HepG2 (cell line): ENCODE measurements around the gene SLC44A4. TPM values are rescaled to one million over a fixed set of nuclear protein-coding genes. Genes with fewer than 3 reads are reported as not detected.

Source experiments
- ESRRA ChIP-seq: sonication (generic); formaldehyde crosslinking; IDR thresholded peaks from 2 replicates; pipeline ENCODE4 v1.5.1; 2020; ENCODE audit warnings: mild to moderate bottlenecking, low read depth, missing genetic modification reagents
- EZH2 ChIP-seq: conservative IDR thresholded peaks from 2 replicates; pipeline ENCODE4 v1.6.1; 2012; ENCODE audit warnings: mild to moderate bottlenecking, low read depth, low read length, moderate library complexity
- GTF2F1 ChIP-seq: fragments of 150-350 bp; IDR thresholded peaks from 2 replicates; pipeline ENCODE4 v1.6.1; 2014; ENCODE audit warnings: low read length
- HBP1 ChIP-seq: IDR thresholded peaks from 2 replicates; pipeline ENCODE4 v1.6.1; 2016; ENCODE audit warnings: low read depth, control low read depth
- KLF11 ChIP-seq: IDR thresholded peaks from 2 replicates; pipeline ENCODE4 v1.6.1; 2016; ENCODE audit warnings: missing compliant biosample characterization
- NFE2 ChIP-seq: sonication (generic); formaldehyde crosslinking; IDR thresholded peaks from 2 replicates; pipeline ENCODE4 v1.4.0; 2020; ENCODE audit warnings: missing genetic modification reagents
- NFKBIZ ChIP-seq: IDR thresholded peaks from 2 replicates; pipeline ENCODE4 v1.6.1; 2018; ENCODE audit warnings: missing genetic modification reagents, missing compliant biosample characterization
- NR2F1 ChIP-seq, 2 experiments: fragments of 450-650 bp in 1 of 2; formaldehyde crosslinking in 1 of 2; IDR thresholded peaks; 2 replicates each; pipeline versions ENCODE4 v1.5.0 to v1.6.1; 2016 to 2020; ENCODE audit warnings: mild to moderate bottlenecking in 1 of 2, missing compliant biosample characterization in 1 of 2, missing genetic modification reagents in 1 of 2, moderate library complexity in 1 of 2
- PATZ1 ChIP-seq: sonication (generic); formaldehyde crosslinking; IDR thresholded peaks from 2 replicates; pipeline ENCODE4 v1.4.0; 2020; ENCODE audit warnings: missing genetic modification reagents
- RFX3 ChIP-seq: IDR thresholded peaks from 2 replicates; pipeline ENCODE4 v1.6.1; 2016; ENCODE audit warnings: missing biosample characterization, missing genetic modification reagents
- SAP130 ChIP-seq: IDR thresholded peaks from 2 replicates; pipeline ENCODE4 v1.6.1; 2016; ENCODE audit warnings: low read depth
- TFE3 ChIP-seq: IDR thresholded peaks from 2 replicates; pipeline ENCODE4 v1.6.1; 2016
- THAP8 ChIP-seq: sonication (generic); formaldehyde crosslinking; IDR thresholded peaks from 2 replicates; pipeline ENCODE4 v1.5.1; 2020; ENCODE audit warnings: missing genetic modification reagents, mild to moderate bottlenecking, borderline replicate concordance
- YY1 ChIP-seq: IDR thresholded peaks from 2 replicates; pipeline ENCODE4 v1.6.1; 2011; ENCODE audit warnings: low read length, low read depth, moderate library complexity, mild to moderate bottlenecking; ENCODE audit not compliant: insufficient read depth, insufficient replicate concordance
- ZBTB8A ChIP-seq: sonication (generic); formaldehyde crosslinking; IDR thresholded peaks from 2 replicates; pipeline ENCODE4 v1.4.0; 2020; ENCODE audit warnings: mild to moderate bottlenecking, low read depth, missing genetic modification reagents, borderline replicate concordance
- ZNF33A ChIP-seq: sonication (generic); formaldehyde crosslinking; IDR thresholded peaks from 2 replicates; pipeline ENCODE4 v1.5.1; 2020; ENCODE audit warnings: missing genetic modification reagents, mild to moderate bottlenecking, moderate library complexity, borderline replicate concordance
- ZNF33B ChIP-seq: sonication (generic); formaldehyde crosslinking; IDR thresholded peaks from 2 replicates; pipeline ENCODE4 v1.5.1; 2020; ENCODE audit warnings: mild to moderate bottlenecking, missing genetic modification reagents
- ZNF513 ChIP-seq: sonication (generic); formaldehyde crosslinking; conservative IDR thresholded peaks from 2 replicates; pipeline ENCODE4 v1.5.0; 2020; ENCODE audit warnings: missing genetic modification reagents
- ZNF549 ChIP-seq: sonication (generic); formaldehyde crosslinking; IDR thresholded peaks from 2 replicates; pipeline ENCODE4 v1.5.0; 2020; ENCODE audit warnings: missing genetic modification reagents
- ZNF570 ChIP-seq: sonication (generic); formaldehyde crosslinking; IDR thresholded peaks from 2 replicates; pipeline ENCODE4 v1.4.0; 2020; ENCODE audit warnings: mild to moderate bottlenecking, missing genetic modification reagents, borderline replicate concordance
- ZNF577 ChIP-seq: sonication (generic); formaldehyde crosslinking; IDR thresholded peaks from 2 replicates; pipeline ENCODE4 v1.4.0; 2020; ENCODE audit warnings: mild to moderate bottlenecking, low read depth, missing genetic modification reagents, borderline replicate concordance
- ZNF598 ChIP-seq: sonication (generic); formaldehyde crosslinking; IDR thresholded peaks from 2 replicates; pipeline ENCODE4 v1.5.1; 2020; ENCODE audit warnings: mild to moderate bottlenecking, missing genetic modification reagents, borderline replicate concordance
- ZNF616 ChIP-seq: sonication (generic); formaldehyde crosslinking; IDR thresholded peaks from 2 replicates; pipeline ENCODE4 v1.5.0; 2020; ENCODE audit warnings: low read depth, mild to moderate bottlenecking, missing genetic modification reagents
- ZNF674 ChIP-seq: sonication (generic); formaldehyde crosslinking; IDR thresholded peaks from 2 replicates; pipeline ENCODE4 v1.5.0; 2020; ENCODE audit warnings: low read depth, mild to moderate bottlenecking, missing genetic modification reagents
- ZSCAN30 ChIP-seq: sonication (generic); formaldehyde crosslinking; IDR thresholded peaks from 2 replicates; pipeline ENCODE4 v1.5.0; 2020; ENCODE audit warnings: mild to moderate bottlenecking, missing genetic modification reagents
- polyA plus RNA-seq, 8 experiments: library from polyadenylated mRNA; depleted of rRNA in 3 of 8; stranded (reverse) in 7 of 8; unstranded in 1 of 8; fragments of >200 nt; fragmentation: Illumina TruSeq in 4 of 8; extraction: Trizol in 4 of 8; gene quantifications; 2 replicates each; pipeline versions ENCODE4 v1.2.1 to v1.2.3, GENCODE V29; 2011 to 2016; ENCODE audit warnings: low read depth in 4 of 8, missing spikeins in 1 of 8, mixed read lengths in 1 of 8; ENCODE audit not compliant: insufficient read depth in 1 of 8
- total RNA-seq, 5 experiments: library from RNA; depleted of rRNA; stranded (reverse); fragments of >200 nt; fragmentation: Illumina TruSeq; extraction: Trizol; gene quantifications; 2 replicates each; pipeline ENCODE4 v1.2.3, GENCODE V29; 2016; ENCODE audit warnings: low read depth in 1 of 5

The SLC44A4 gene
- total and polyA plus RNA-seq, 2 of the 13 experiments (the other 11 are each of a cell fraction or from before 2014, with no cell fraction given) = 3.5 to 5.9 TPM

- TF ChIP-seq ZNF616 (CRISPR knock-in tag) = no peak
- TF ChIP-seq ZNF570 = no peak
- TF ChIP-seq NR2F1 (CRISPR knock-in tag; IDR thresholded peaks at IDR 0.05) = peak in 1 of 2 experiments; percentile 28; a peak in 1 of 4 replicates
- peak; percentile 83 for TF ChIP-seq SAP130
- no peak for TF ChIP-seq ZNF577 (CRISPR knock-in tag)
- peak; percentile 42; the same call in 1 of the 2 replicates for TF ChIP-seq HBP1
- TF ChIP-seq ESRRA = no peak
- no peak for TF ChIP-seq ZSCAN30 (CRISPR knock-in tag)
- TF ChIP-seq ZBTB8A (CRISPR knock-in tag) = no peak
- no peak for TF ChIP-seq YY1
- peak; percentile 71; the same call in 1 of the 2 replicates for TF ChIP-seq PATZ1
- no peak for TF ChIP-seq NFE2 (CRISPR knock-in tag)
- 0 out of 2 replicates have a peak, but pooled peaks have one; percentile 45 for TF ChIP-seq TFE3 (CRISPR knock-in tag)
- no peak for TF ChIP-seq KLF11 (CRISPR knock-in tag)
- no peak for TF ChIP-seq NFKBIZ
- TF ChIP-seq THAP8 (CRISPR knock-in tag) = no peak
- TF ChIP-seq ZNF33A (CRISPR knock-in tag) = no peak
- TF ChIP-seq GTF2F1 = no peak
- TF ChIP-seq RFX3 (CRISPR knock-in tag) = no peak
- no peak for TF ChIP-seq EZH2
- no peak for TF ChIP-seq ZNF33B (CRISPR knock-in tag)
- no peak for TF ChIP-seq ZNF549 (CRISPR knock-in tag)
- TF ChIP-seq ZNF513 = no peak
- TF ChIP-seq ZNF598 (CRISPR knock-in tag) = no peak
- TF ChIP-seq ZNF674 (CRISPR knock-in tag) = no peak
Measured at GRCh38 chr6:31877651-31878161, 1.1 kb downstream of the SLC44A4 start (continued).
